Measurements from ENCODE around the gene HOXA4.
A peak's percentile ranks its signal among the peaks of the same experiment; 100 is the strongest.

Gene HOXA4

DNA sequence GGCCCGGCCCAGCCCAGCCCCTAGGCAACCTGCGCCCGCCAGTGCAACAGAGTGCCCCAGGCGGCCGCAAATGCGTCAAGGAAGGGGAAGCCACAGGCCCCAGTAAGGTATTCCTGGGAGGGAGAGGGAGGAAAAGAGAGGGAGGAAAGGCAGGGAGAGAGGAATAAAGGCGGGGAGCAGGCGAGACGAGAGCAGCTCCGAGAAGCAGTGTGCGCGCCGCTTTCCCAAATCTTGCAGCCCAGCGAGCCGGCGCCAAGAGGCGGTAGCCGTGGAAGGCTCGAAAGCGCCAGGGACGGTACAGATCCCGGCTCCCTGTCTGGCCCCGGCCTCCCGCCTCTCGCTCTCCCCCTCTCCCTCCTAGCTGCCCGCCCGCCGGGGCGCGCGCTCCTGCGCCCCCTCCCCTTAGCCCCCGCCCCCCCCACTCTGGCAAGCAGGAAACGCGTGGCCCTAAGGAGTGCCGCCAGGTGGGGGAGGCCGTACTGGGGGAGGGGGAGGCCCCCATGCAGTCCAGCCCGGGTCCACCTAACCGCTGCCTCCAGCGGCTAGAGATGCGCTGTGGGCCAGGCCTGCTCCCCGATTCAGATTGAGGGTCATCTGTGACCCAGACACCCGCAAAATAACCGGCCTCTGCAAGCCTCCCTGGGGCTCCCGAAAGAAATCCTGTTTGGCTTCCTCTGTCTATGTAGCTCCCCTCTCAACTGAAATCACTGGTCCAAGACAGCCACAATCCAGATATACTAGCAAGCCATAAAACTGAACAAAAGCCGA is 39.3 kb upstream of the HOXA4 start:
- DNase-seq = peak; percentile 84

DNA sequence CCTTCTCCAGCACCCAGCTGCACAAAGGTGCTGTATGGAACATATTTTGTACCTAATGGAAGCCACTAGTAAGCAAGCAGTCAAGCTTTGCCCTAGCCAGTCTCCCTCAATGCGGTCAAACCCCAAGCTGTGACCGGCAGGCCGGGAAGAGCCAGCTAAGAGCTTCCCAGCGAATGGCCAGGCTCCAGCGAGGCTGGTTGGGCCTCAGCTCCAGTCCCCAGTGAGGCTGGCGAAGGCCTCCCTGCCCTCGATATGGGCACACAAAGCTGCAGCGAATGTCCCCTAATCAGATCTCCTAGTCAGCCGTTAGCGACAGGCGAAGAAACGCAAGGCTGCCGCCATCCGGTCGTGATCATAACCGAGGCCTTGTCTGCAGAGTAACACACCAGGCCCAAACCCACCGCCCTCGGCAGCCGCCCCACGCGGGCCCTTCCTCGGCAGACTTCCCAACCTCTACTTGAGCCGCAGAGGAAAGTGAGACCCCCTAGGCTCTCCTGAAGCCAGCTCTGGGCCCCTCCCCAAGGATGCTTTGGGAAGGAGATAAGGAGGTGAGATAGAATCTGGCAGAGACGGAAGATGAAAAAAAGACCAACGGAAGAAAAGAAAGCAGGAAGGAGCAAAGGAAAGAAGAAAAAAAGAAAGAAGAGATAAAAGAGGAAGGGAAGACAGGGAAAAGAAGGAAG is 37.8 kb upstream of the HOXA4 start:
- peak; percentile 87 for DNase-seq

DNA sequence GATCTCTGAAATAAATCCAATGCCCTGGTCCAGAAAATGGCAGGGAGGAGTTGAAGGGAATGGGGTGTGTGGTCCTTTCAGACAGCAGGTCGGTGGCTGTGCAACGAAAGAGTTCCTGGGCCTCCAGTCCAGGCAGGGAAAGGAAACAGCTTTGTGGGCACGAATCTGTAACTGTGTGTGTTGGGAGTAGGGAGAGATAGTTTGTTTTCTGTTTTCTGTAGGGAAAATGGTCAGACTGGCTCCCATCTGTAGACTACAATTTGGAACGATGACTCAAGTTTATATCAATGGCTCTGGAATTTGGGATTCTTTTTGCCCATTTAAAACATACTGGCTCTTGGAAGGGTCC is 37.3 kb upstream of the HOXA4 start:
- no peak for DNase-seq

DNA sequence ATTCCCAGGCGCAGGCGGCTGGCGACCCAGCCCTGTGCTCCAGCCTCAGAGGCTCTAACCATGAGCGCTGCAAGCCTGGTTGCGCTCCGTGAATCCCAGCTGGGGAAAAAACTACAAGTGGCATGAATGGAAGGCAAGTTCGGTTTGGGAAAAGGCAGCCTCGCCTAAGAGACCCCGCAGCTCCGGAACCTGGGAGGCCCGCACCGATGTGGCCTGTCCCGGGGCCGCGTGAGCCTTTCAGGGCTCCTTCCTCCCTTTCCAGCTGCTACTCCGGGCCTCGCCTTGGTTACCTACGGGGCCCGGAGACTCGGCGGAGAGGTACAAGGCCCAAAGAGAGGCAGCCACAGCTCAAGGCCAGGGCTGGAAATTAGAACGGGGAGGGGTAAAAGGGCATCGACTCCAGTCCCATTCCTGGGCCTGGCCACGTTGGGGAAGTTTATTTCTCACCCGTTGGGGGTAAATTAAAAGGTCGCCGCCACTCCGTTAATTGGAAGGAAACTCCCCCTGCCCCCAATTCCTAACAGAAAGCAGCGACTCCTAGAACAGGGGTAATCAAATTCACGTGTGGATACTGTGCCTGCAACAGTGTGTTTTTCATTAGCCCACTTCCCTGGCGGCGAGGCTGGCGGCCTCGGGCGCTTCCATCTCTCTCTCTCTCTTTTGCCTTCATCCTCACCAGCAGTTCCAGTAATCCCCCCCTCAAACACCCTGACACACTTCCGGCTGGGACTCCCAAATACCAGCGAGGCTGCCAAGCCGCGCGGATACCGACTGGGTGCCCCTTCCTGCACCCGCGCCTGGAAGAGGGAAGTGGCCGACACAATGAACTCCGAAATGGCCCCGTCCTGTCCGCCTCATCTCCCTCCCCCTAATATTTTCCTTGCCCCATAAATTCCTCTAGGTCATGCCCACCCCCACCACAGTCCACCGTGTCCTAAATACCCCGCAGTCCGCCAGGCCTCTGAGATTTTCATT is 36.3 kb upstream of the HOXA4 start:
- DNase-seq = peak; percentile 79

DNA sequence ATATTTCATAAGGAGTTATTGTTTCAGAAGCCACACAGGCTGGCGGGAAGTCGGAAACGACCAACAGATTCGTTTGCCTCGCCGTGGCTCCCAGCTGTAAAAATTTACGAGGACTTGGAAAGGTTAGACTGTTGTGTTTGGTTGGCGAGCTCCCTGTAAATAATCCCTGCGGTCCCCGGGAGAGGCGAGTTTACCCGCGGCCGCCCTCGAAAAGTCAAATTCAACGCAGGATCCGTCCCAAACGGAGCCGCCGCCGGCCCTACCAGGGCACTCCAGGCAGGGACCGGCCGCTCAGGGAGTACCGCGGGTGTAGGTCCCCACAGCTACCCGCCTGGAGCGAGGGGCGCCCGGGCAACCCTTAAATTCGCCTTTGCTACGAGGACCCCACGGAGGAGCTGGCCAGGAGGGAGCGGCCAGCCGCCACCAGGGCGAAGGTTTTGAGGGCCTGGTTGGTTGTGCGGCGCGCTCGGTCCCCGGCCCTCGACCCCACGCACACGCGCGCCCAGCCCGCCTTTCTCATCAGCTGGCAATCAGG is 35.5 kb upstream of the HOXA4 start:
- peak; percentile 71 for DNase-seq

DNA sequence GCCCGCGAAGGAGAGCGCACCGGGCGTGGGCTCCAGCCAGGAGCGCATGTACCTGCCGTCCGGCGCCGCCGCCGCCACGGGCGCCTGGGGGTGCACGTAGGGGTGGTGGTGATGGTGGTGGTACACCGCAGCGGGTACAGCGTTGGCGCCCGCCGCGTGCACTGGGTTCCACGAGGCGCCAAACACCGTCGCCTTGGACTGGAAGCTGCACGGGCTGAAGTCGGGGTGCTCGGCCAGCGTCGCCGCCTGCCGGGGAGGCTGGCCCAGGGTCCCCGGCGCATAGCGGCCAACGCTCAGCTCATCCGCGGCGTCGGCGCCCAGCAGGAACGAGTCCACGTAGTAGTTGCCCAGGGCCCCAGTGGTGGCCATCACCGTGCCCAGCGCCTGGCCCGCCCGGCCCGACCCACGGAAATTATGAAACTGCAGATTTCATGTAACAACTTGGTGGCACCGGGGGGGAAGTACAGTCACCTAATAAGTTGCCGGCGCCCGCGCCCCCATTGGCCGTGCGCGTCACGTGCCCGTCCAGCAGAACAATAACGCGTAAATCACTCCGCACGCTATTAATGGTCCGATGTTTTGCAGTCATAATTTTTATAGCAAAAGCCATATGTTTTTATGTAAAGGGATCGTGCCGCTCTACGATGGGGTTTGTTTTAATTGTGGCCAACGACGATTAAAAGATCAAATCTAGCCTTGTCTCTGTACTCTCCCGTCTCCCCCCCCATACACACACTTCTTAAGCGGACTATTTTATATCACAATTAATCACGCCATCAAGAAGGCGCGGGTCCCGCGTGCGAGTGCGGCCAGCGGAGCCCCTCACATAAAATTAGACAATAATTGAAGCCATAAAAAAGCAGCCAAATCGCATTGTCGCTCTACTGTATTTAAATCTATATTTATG is 34.8 kb upstream of the HOXA4 start, which contains the start of gene HOXA9:
TSS of gene HOXA9 (minus strand) at position 449 of the 907 bp plus-strand sequence. CDS start at position 369, 80 bp downstream.
- DNase-seq = peak; percentile 90

DNA sequence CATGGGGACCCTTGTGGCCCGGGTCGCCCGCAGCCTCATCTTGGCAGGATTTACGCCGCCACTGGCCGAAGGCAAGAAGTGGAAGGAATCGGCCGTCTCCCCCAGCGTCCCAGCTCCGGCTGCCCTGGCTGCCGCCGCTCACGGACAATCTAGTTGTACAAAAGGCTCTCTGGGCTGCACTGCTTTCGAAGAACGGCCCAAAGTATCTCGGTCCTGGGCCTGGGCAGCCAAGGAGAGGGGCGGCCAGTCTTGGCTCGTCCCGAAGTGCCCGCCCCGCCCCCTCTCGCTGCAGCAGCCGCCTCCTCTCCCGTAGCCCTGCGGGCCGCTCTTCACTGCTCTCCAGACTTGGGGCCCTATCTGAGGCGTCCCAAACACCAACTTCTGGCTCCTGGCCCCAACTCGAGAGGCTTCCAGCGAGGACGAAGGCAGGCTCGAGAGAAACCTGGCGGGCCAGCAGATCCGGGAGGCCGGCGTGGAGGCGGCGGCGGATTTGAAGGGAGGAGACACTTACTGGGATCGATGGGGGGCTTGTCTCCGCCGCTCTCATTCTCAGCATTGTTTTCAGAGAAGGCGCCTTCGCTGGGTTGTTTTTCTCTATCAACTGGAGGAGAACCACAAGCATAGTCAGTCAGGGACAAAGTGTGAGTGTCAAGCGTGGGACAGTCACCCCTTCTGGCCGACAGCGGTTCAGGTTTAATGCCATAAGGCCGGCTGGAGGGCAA is 34.0 kb upstream of the HOXA4 start:
- peak; percentile 78 for DNase-seq

DNA sequence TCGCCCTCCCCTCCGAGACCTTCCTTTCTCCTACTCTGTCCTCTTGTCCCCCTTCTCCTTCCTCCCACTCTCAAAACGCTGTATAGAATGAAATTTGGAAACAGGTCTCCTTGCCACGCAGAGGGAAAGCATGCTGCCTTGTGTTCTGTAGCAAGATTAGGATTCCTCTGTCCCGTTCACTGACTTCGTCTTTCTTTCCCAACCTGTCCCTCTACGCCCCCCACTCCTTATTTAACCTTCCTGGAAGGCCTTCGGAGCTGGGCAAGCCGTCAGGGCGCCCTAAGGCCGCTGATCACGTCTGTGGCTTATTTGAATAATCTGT is 33.4 kb upstream of the HOXA4 start:
- no peak for DNase-seq

DNA sequence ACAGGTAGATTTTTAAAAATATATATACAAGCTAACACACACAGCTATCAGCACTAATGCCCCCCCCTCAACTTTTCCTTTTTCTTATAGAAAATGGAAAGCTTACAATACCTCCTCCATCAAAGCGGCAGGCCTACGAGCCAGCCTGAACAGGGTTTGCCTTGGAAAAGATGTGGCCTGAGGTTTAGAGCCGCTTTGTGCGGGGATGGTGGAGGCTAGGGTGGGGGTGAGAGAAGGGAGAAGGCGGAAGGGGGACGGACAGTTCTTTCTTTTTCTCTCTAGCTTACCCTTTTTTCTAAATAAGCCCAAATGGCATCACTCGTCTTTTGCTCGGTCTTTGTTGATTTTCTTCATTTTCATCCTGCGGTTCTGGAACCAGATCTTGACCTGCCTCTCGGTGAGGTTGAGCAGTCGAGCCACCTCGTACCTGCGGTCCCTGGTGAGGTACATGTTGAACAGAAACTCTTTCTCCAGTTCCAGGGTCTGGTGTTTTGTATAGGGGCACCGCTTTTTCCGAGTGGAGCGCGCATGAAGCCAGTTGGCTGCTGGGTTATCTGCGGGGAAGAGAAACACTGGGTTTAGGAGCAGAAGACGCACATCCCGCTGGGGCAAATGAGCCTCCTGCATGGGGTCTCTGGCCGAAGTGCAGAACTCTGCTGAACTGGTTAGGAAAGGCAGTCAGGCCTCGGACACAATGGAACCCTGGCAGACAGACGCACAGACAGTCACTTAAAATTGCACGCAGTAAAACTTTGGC is 32.9 kb upstream of the HOXA4 start:
- DNase-seq = no peak

DNA sequence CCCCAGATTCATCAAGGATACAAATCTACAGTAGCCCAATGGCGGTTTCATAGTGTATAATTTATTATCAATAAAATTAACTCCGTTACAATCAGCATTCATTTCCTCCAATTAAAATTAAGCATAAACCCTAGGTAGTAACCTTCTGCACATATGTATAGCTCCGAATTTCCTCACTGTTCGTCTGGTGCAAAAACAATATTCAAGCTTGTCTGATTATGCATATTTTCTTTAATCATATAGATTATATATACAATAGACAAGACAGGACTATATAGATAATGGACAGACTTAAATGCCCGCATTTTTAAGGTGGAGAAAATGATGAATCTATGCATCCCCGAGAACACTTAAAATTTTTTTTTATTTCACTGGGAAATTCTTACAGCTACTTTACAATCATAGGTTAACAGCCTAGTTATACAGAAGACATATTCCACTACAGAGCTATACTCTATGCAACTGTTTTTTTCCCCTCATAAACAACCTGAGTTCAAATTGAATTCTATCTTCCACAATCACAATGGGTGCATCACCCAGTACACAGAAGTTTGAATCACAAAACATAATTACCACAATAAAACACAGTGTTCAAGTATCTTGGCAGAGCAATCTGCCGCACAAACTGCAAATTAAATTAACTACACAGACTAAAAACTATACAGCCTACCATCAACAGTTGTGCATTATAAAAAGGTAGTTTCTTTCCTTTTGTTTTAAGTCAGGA is 32.2 kb upstream of the HOXA4 start:
- no peak for DNase-seq

DNA sequence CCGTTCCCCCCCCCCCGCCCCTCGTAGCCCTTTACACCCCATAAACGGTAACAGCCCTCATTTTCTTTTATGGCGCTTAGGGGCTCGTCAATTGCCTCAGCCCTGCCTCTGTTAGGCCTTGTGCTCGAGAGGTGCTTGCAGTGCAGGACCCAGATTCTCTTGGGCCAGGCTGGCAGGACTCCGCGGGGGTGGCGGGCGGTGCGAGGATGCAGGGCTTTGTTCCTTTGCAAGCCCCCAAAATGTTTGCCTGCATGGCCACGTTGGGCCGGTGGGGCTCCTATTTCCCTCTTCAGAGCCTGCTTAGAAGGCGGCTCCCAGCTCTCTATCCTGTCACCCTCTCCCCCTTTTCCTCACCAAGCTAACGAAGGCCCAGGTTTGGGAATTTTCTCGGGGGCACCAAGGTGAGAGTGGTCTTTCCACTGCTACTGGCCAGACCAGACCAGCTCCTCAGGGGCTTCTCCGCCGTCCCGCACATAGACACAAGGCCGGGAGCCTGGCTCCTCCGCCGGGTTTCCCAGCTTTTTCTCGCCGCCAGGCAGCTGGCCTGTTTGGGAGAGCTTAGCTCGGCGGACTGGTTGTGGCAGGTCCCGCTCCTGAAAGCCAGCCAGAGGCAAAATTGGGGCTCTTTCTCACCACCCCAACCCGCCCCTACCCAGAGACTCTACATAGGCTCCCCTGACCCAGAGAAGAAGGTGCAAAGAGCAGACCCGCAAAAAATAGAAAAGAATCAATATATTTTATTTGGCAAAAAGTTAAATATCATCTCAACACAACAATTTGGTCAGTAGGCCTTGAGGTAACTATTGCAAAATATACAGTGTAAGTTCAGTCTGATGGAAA is 31.4 kb upstream of the HOXA4 start:
- DNase-seq = peak; percentile 76

DNA sequence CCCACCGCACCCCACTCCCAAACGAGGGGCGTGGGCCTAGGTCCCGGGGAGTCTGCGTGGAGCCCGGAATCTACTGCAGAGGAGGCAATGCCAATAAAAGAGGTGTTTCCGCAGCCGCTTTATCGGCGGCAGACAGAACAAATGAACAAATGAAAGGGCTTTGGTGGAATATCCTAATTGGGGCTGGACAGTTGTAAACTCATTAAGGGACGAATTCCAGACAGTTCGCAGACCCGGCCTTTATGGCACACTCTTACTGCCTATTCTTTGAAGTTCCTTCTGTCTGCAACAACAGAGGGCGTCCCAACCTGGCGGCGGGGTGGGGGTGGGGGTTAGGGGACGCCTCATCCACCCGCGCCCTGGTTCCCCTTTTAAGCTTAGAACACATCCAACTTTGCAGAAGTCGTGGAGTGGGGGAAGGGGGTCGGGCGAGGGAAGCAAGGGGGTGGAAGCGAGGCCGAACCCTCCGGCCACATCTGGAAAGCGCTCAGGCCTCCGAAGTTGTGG is 30.7 kb upstream of the HOXA4 start:
- DNase-seq = peak; percentile 80

DNA sequence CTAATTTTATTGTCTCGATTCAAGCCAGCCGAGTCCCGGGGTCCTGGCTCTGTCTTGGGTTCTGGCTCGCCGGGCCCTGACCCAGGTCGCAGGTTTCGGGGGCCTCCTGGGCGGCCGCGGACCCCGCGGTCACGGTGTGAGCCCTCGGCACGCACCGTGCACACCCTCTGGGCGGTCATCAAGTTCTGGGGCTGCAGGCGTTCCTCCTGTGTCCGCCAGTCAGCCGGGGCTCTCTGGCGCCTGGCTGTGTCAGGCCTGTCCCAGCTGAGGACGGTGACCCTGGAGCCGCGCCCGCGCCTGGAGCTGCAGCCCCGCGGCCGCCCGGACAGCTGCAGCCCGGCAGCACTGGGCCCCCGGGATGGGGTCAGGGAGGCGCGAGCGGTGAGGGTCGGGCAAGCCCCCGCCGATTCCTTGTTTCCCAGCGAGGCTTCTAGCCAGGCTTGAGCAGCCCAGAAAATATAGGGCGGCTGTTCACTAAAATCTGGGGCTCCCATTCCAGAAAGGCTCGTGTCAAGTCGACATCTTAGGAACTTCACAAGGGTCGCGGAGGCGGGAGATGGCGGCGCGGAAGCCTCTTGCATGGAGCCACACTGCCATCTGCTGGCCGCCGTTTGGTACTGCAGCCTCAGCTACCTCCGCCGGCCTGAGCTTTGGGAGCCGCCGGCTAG is 30.1 kb upstream of the HOXA4 start:
- DNase-seq = peak; percentile 95

DNA sequence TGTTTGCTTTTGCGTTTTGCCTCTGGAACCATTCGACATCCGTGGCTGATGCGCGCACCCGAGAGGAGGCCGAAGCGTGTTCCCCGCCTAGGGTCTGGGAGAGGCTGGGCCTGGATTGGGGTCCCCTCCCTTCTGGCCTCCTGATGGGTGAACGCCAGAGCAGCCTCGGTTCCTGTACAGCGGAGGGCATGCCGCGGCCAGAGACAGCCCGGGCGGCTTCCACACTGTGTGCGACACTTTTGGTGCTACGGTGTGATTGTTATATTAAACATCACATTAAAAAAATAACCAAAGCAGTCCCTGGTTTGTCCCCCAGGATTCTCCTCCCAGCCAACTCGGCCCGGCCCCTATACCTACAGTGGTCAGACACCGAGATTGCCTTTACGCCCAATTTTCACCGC is 29.6 kb upstream of the HOXA4 start:
- peak; percentile 71 for DNase-seq

DNA sequence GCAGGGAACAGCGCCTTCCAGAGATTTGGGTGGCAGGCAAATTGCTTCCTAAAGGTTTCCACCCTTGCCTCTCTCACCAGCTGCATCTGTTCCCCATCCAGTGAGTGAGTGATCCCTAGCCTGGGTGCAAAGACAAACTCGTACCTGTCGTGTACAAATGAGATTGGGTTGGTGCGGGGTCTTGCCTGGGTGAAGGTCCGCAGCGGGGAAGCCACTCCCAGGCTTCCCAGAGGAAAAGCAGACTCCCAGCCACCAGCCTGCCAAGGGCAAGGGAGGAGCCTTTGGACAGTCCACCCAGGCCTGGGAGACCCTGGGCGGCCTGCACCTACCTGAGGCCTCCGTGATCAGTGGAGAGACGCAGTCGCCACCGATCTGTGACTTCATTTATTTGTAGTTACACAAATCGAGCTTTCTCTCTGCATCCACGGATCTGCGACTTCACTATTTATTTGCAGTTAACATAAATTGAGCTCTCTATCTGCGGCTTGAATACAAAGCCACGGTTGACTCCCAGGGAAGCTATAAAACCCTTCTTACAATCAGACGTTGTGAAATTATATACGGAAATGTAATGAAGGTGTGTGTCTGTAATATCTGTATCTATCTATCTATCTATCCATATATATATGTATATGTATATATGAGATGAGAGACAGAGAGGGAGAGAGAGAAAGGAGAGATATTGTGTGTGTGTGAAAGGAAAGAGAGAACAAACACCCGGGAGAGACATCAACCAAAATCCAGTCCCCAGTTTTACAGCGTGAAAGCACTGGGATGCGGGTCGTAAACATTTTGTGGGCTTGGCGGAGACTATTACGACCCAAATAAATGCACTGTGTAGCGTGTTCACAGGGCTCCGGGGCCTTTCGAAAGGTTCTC is 28.9 kb upstream of the HOXA4 start:
- DNase-seq = peak; percentile 39

DNA sequence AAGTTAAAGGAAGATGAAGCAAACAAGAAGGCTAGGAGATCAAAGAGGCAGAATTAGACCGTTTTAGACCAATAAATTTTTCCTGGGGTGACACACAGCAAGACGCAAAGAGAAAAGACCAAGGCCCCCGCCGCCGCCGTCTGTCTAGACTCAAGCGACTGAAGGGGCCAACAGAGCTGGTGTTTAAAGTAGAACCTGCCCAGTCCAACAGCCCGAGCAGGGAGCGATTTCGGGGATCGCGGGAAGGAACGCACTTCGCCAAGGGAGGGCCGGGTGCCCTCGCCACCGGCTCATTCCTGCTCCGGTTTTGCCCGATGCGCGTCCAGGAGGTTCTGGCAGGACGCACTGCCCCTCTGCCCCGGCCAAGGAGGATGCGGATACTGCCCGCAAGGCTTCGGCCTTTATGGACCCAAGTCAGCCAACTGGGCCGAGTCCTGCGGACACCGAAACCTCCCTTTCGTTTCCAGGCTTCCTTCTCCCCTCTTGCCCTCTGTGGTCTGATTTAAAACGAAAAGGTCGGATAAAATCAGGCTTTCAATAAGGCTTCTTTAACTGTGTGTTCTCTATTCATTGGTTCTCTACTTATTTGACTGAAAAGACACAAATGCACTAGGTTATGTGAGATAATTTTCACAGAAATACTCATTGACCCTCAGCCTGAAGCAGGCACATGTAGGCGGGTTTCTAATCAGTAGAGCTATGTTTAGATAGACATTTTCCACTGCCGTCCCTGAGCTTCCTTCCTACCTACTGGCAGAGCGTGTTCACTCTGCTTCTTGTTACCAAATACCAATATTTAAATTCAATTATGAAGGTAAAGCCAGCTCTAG is 28.1 kb upstream of the HOXA4 start:
- peak; percentile 48 for DNase-seq

Data from right forelimb (tissue), 1 donor.